Natural killer cell treated with Interleukin-12 subunit alpha and Interleukin-12 subunit beta and Interleukin-15 and Interleukin-18, amount 100 ng/mL, for 72 hours (primary cell): ENCODE data around the gene ITGB4. TPM values are rescaled to one million over a fixed set of nuclear protein-coding genes. Genes with fewer than 3 reads are reported as not detected.

Experiments used
- ATAC-seq, 2 donors: fragments of 150-1000 bp; cut with Tn5 transposase in 1 of 2; sonication (Bioruptor Pico), chemical (Tn5 transposase) in 1 of 2; 2 replicates each; pipeline ENCODE4 v1.10.0; 2021
- DNase-seq: peaks from one replicate; pipeline ENCODE4 v3.0.0; 2022; ENCODE audit warnings: low spot score
- H3K27ac Mint-ChIP-seq, 2 donors: 1 replicate in 1 of 2; 2 replicates in 1 of 2; pipeline ENCODE4 v1.8.0; 2022; ENCODE audit warnings: mixed read lengths in 2 of 2, mild to moderate bottlenecking in 1 of 2, moderate library complexity in 1 of 2
- H3K27me3 Mint-ChIP-seq, 2 donors: 1 replicate in 1 of 2; 2 replicates in 1 of 2; pipeline ENCODE4 v1.8.0; 2022; ENCODE audit warnings: mixed read lengths in 2 of 2
- H3K36me3 Mint-ChIP-seq: one replicate; pipeline ENCODE4 v1.8.0; 2022; ENCODE audit warnings: mixed read lengths
- H3K4me1 Mint-ChIP-seq, 2 donors: 1 replicate in 1 of 2; 2 replicates in 1 of 2; pipeline ENCODE4 v1.8.0; 2022; ENCODE audit warnings: low read depth in 2 of 2, mixed read lengths in 2 of 2, mild to moderate bottlenecking in 1 of 2
- H3K4me3 Mint-ChIP-seq: one replicate; pipeline ENCODE4 v1.8.0; 2022; ENCODE audit warnings: mixed read lengths
- H3K9me3 Mint-ChIP-seq: 2 replicates; pipeline ENCODE4 v1.8.0; 2022; ENCODE audit warnings: mixed read lengths
- total RNA-seq, 2 donors: library from RNA; stranded (reverse); gene quantifications; one replicate each; pipeline ENCODE4 v1.2.3, GENCODE V29; 2022

Gene ITGB4
- total RNA-seq, 2 donors from 2014 or later = 0.90 TPM; not detected in 1

DNA sequence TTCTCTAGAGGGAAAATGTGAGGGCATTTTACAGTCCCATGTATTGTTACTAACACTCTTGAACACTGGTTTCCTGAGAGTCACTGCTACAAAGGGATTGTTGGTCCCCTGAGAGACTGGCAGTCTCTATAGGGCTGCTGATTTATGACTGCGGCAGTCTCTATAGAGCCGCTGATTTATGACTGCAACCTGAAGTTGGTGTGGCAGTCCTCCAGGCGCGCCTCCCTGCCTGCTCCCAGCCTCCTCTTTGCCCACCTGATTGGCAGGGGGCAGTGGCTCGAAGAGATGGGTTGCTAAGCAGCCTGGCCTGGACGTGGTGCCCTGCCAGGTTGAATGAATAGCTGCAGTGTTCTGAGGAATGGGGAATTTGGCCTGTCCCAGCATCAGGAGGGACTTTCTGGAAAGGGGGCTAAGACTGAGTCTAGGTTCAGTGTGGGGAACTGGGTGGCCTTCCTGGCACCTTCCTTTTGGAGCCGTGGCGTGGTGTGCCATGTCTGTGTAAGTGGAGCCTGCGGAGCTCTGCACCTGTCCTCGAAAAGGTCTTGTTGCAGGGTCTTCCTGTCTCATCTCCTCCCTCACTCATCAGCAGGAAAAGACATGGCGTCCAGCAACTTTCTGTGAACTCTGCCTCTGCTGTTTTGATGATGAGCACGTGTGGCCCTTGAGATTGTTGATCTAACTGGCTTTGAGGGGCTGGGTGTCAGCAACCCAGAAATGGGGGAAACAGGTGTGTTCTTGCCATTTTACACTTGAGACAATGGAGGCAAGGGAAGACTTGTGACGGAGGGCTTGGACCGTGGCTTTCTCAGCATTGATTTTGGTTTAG is 29.2 kb upstream of the ITGB4 start:
- DNase-seq (no peak), ATAC-seq (no peak)
- Mint-ChIP-seq H3K9me3 (no peaks in the 10 kb centered on the region), H3K36me3 (peaks cover 4% of the 10 kb centered on the region), H3K4me3 (peak overlapping the region; percentile 19), H3K27me3 (no peaks in the 10 kb centered on the region), H3K27ac (peak overlapping the region; percentile 67 to 84), H3K4me1 (peaks cover 50 to 53% of the 10 kb centered on the region in 2 donors)

- H3K27ac Mint-ChIP-seq = no peak overlapping the region
- ATAC-seq = no peak
- peaks cover 4% of the 10 kb centered on the region for H3K36me3 Mint-ChIP-seq
- no peaks in the 10 kb centered on the region for H3K9me3 Mint-ChIP-seq
- DNase-seq = no peak
- no peaks in the 10 kb centered on the region for H3K27me3 Mint-ChIP-seq
- H3K4me1 Mint-ChIP-seq = peaks cover 46 to 51% of the 10 kb centered on the region in 2 donors
- no peak overlapping the region for H3K4me3 Mint-ChIP-seq
Observed at GRCh38 chr17:75692976-75693375, 28.3 kb upstream of the ITGB4 start.

DNA sequence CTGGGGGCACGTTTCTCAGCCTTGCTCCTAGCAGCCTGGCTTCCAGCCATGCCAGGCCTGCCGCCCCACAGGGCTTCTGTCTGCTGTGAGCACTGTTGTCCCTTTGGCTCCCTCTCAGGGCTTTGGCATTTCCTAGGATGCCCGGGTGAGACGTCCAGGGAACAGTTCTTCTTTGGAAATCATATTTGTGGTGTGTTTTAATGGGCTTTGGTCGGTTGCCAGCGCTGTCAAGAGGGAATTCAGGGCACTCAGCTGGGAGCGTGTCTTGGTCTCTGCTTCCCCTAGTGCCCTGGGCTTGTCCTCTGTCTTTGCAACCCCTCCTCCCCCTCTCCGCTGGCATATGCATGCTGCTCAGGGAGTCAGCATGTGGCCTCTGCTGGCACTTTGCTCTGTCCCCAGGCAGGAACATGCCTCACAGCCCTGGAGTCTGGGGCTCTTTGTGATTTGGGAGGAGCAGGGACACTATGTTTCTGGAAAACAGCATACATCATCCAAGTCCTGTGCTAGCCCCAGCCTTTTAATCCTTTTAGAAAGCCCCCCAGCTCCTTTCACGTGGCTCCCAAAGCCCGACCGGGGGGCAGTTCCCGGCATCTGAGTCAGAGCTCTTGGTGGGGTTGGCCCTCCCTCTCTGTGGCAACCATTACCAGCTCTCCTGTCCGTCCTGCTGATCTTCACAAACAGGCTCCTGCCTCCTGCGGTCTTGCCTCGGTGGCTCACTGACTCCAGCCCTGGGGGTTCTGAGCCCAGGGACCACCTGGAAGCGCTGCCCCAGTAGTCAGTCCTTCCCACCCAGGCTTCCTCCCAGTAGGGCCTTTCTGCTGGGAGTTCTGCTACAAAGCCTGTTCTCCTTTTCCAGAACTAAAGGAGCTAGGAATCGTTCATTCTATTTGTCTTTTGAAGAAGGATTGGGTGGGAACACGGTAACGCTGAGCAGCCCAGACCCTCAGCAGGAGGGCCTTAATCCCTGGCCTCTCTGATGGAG is 27.5 kb upstream of the ITGB4 start:
- Mint-ChIP-seq H3K27ac (no peak overlapping the region), H3K27me3 (no peaks in the 10 kb centered on the region), H3K9me3 (no peaks in the 10 kb centered on the region), H3K4me1 (peaks cover 38 to 44% of the 10 kb centered on the region in 2 donors), H3K36me3 (peaks cover 4% of the 10 kb centered on the region), H3K4me3 (no peak overlapping the region)
- DNase-seq (no peak), ATAC-seq (no peak)

- no peaks in the 10 kb centered on the region for H3K9me3 Mint-ChIP-seq
- H3K27me3 Mint-ChIP-seq = no peaks in the 10 kb centered on the region
- peaks cover 31 to 39% of the 10 kb centered on the region in 2 donors for H3K4me1 Mint-ChIP-seq
- no peak overlapping the region for H3K27ac Mint-ChIP-seq
- no peak for DNase-seq
- peaks cover 4% of the 10 kb centered on the region for H3K36me3 Mint-ChIP-seq
- no peak overlapping the region for H3K4me3 Mint-ChIP-seq
- no peak for ATAC-seq
Observed at GRCh38 chr17:75694536-75694935, 26.7 kb upstream of the ITGB4 start.

- peak overlapping the region in 1 of 2 donors; percentile 26 for H3K27ac Mint-ChIP-seq
- H3K4me1 Mint-ChIP-seq = peaks cover 26 to 34% of the 10 kb centered on the region in 2 donors
- no peak for ATAC-seq
- peaks cover 4% of the 10 kb centered on the region for H3K36me3 Mint-ChIP-seq
- H3K27me3 Mint-ChIP-seq = no peaks in the 10 kb centered on the region
- no peak for DNase-seq
- H3K4me3 Mint-ChIP-seq = no peak overlapping the region
- no peaks in the 10 kb centered on the region for H3K9me3 Mint-ChIP-seq
Observed at GRCh38 chr17:75695141-75695829, 26.0 kb upstream of the ITGB4 start.

- Mint-ChIP-seq H3K27ac (no peak overlapping the region), H3K27me3 (no peaks in the 10 kb centered on the region), H3K4me1 (peaks cover 21 to 29% of the 10 kb centered on the region in 2 donors), H3K36me3 (peaks cover 4% of the 10 kb centered on the region), H3K4me3 (no peak overlapping the region), H3K9me3 (no peaks in the 10 kb centered on the region)
- no peak for DNase-seq
- no peak for ATAC-seq
Observed at GRCh38 chr17:75695830-75696271, 25.4 kb upstream of the ITGB4 start.

DNA sequence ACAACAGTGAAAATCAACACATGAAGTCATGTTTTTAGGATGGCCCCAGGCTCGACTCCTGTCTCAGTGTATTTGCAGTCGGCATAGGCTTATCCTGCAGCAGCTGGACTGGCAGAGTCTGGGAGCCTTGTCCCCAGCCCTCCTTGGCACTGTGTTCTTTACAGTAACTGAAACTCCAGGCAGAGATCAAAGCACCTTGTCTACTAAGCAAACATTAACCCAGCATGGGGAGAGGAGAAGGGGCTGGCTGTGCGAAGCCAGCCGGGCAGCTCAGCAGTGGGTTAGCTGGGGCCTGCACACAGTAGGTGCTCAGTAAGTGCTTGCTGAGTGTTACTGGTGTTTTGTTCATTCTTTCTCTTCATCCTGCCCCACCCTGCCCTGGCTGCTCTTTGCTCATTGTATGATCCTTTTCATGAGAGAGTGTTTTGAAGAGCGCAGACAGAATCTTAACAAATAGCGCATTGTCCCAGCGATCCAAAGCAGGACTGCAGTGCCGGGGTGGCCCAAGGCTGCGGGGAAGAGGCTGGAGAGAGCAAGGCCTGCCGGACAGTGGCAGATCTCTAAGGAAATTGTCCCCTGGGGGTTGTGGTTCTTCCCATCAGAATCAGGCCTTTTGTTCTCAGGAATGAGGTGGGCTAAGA is 23.5 kb upstream of the ITGB4 start:
- no peak overlapping the region for H3K4me3 Mint-ChIP-seq
- no peak overlapping the region for H3K27ac Mint-ChIP-seq
- peaks cover 4 to 11% of the 10 kb centered on the region in 2 donors for H3K4me1 Mint-ChIP-seq
- DNase-seq = no peak
- H3K27me3 Mint-ChIP-seq = no peaks in the 10 kb centered on the region
- no peaks in the 10 kb centered on the region for H3K9me3 Mint-ChIP-seq
- H3K36me3 Mint-ChIP-seq = peaks cover 12% of the 10 kb centered on the region
- no peak for ATAC-seq

GRCh38 chr17:75698659-75699058 is 22.6 kb upstream of the ITGB4 start:
- ATAC-seq = no peak
- no peak overlapping the region for H3K27ac Mint-ChIP-seq
- H3K27me3 Mint-ChIP-seq = no peaks in the 10 kb centered on the region
- peaks cover 12% of the 10 kb centered on the region for H3K36me3 Mint-ChIP-seq
- no peaks in the 10 kb centered on the region for H3K9me3 Mint-ChIP-seq
- H3K4me3 Mint-ChIP-seq = no peak overlapping the region
- no peak for DNase-seq
- H3K4me1 Mint-ChIP-seq = peaks cover 4 to 11% of the 10 kb centered on the region in 2 donors

GRCh38 chr17:75701288-75701687 is 20.0 kb upstream of the ITGB4 start:
- H3K4me3 Mint-ChIP-seq = no peak overlapping the region
- H3K36me3 Mint-ChIP-seq = peaks cover 7% of the 10 kb centered on the region
- peak overlapping the region in 1 of 2 donors; percentile 14 for H3K27ac Mint-ChIP-seq
- peaks cover 0 to 11% of the 10 kb centered on the region in 2 donors for H3K4me1 Mint-ChIP-seq
- H3K9me3 Mint-ChIP-seq = no peaks in the 10 kb centered on the region
- H3K27me3 Mint-ChIP-seq = no peaks in the 10 kb centered on the region
- ATAC-seq = no peak
- DNase-seq = no peak

- Mint-ChIP-seq H3K36me3 (peaks cover 7% of the 10 kb centered on the region), H3K4me3 (no peak overlapping the region), H3K27me3 (no peaks in the 10 kb centered on the region), H3K27ac (no peak overlapping the region), H3K4me1 (peaks cover 0 to 2% of the 10 kb centered on the region in 2 donors), H3K9me3 (no peaks in the 10 kb centered on the region)
- DNase-seq (no peak), ATAC-seq (no peak)
Observed at GRCh38 chr17:75703191-75703590, 18.1 kb upstream of the ITGB4 start.

DNA sequence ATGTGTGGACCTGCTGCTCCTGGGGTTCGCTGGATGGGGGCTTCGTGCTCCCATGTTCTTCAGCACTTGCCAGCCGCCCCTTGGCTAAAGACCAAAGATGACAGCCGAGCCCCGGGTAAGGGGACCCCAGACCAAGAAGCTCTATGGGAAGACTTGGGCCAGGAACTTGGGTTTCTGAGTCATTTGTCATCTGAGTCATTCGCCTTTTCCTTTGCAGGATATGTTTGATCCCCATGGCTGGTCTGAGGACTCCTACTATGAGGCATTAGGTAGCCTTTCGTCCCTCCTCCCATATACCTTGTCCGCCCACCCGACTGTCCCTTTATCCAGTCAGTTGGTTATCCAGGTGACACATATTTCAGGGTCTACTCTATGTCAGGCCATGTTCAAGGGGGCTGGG is 17.7 kb upstream of the ITGB4 start:
- Mint-ChIP-seq H3K27ac (no peak overlapping the region), H3K27me3 (no peaks in the 10 kb centered on the region), H3K9me3 (no peaks in the 10 kb centered on the region), H3K36me3 (peaks cover 7% of the 10 kb centered on the region), H3K4me3 (no peak overlapping the region), H3K4me1 (peaks cover 0 to 2% of the 10 kb centered on the region in 2 donors)
- no peak for ATAC-seq
- no peak for DNase-seq

GRCh38 chr17:75704963-75705875 is 16.0 kb upstream of the ITGB4 start:
- ATAC-seq = no peak
- Mint-ChIP-seq H3K27me3 (no peaks in the 10 kb centered on the region), H3K36me3 (peaks cover 7% of the 10 kb centered on the region)

More at GRCh38 chr17:75704963-75705875, 16.0 kb upstream of the ITGB4 start:
- no peaks in the 10 kb centered on the region for H3K9me3 Mint-ChIP-seq
- H3K27ac Mint-ChIP-seq = no peak overlapping the region
- no peaks in the 10 kb centered on the region for H3K4me1 Mint-ChIP-seq
- H3K4me3 Mint-ChIP-seq = no peak overlapping the region
- DNase-seq = no peak
